Measurements from ENCODE around the gene AFMID.

GRCh38 chr17:78223765-78224164, 36.6 kb downstream of the AFMID start:
- TF ChIP-seq CHD2 (IDR thresholded peaks at IDR 0.05; ENCODE audit: low read length) (no peak), BRCA1 (IDR thresholded peaks at IDR 0.05; ENCODE audit: low read depth, low read length) (no peak), HDAC6 (IDR thresholded peaks at IDR 0.05; ENCODE audit: low read depth, low read length) (no peak), NRF1 (IDR thresholded peaks at IDR 0.05; ENCODE audit: low read depth, low read length) (no peak), POLR2A (IDR thresholded peaks at IDR 0.05; ENCODE audit: control extremely low read depth in 1 of 2, low read depth in 2 of 2, low read length in 2 of 2) (no peak), POLR2AphosphoS5 (IDR thresholded peaks at IDR 0.05; ENCODE audit: low read depth, low read length) (no peak), CTCF (IDR thresholded peaks at IDR 0.05; ENCODE audit: control extremely low read depth in 1 of 3, insufficient read depth in 1 of 3, low read depth in 1 of 3, low read length in 3 of 3) (no peak), SIN3A (conservative IDR thresholded peaks at IDR 0.05 in 1 of 2, IDR thresholded peaks at IDR 0.05 in 1 of 2; ENCODE audit: low read depth in 1 of 2, low read length in 2 of 2) (no peak), RAD21 (IDR thresholded peaks at IDR 0.05 in 1 of 2, conservative IDR thresholded peaks at IDR 0.05 in 1 of 2; ENCODE audit: low read depth in 2 of 2, low read length in 2 of 2) (no peak), SP4 (IDR thresholded peaks at IDR 0.05; ENCODE audit: low read length) (no peak), EP300 (IDR thresholded peaks at IDR 0.05; ENCODE audit: borderline replicate concordance in 1 of 2, low read depth in 2 of 2, low read length in 2 of 2) (no peak), JUN (IDR thresholded peaks at IDR 0.05; ENCODE audit: low read depth, low read length) (no peak)
- TF ChIP-seq, protein P1, sequence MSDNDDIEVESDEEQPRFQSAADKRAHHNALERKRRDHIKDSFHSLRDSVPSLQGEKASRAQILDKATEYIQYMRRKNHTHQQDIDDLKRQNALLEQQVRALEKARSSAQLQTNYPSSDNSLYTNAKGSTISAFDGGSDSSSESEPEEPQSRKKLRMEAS (IDR thresholded peaks at IDR 0.05): no peak

All from H1 (cell line).